G401 (cell line): ENCODE measurements around the gene RBM47. TPM values are rescaled to one million over a fixed set of nuclear protein-coding genes. Genes with fewer than 3 reads are reported as not detected.
"Not testable (repeated sequence)": the region's sequence is repeated elsewhere in the genome, so short reads cannot be mapped to it uniquely, and the experiment has no call there.

Source experiments
- DNase-seq: peaks from one replicate; pipeline ENCODE4 v3.0.0-alpha.2; 2015; ENCODE audit warnings: low spot score
- in situ Hi-C: cut with HindIII; loops from 2 replicates; pipeline ENCODE4 v1.10.0; 2016; ENCODE audit warnings: low sequenced_read_pairs, mixed read lengths
- total RNA-seq: library from RNA; depleted of rRNA; stranded (reverse); fragments of >200 nt; shearing (Covaris generic); gene quantifications from 2 replicates; pipeline ENCODE4 v1.2.3, GENCODE V29; 2014

RBM47 gene
- total RNA-seq, 1 experiment from 2014 or later: 49.7 TPM

DNA sequence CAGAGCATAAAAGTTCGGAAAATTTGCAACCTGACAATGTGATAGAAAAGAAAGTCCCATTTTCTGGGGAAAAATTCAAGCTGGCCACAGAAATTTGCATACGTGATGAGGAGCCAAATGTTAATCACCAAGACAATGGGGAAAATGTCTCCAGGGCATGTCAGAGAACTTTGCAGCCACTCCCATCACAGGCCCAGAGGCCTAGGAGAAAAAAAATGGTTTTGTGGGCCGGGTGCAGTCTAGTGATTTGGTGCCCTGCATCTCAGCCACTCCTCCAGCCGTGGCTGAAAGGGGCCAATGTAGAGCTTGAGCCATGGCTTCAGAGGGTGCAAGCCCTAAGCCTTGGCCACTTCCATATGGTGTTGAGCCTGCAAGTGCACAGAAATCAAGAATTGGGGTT, 223.3 kb downstream of the RBM47 start:
- in situ Hi-C loops: no loop called here
- DNase-seq: no peak

DNA sequence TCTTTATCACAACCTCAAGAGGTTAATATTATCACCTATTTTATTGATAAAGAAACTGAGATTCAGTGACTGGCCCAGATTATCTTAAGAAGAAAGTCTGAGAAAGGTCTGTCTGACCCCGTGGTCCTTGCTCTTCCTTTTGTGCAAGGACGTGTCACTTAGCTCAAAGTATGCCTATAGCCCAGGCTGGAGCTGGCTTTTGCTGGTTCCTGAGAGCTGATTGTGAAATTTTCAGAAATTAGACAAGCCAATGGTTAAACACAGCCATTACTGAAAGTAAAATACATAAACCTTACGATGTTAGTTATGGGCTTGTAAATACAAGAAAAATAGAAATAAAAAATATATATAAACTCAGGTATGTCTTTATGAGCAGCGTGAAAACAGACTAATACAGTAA, 224.5 kb downstream of the RBM47 start:
- in situ Hi-C loops: no loop called here
- no peak for DNase-seq

- in situ Hi-C loops: no loop called here
- DNase-seq: no peak
Observed at GRCh38 chr4:40403081-40403480, 226.6 kb downstream of the RBM47 start.

DNA sequence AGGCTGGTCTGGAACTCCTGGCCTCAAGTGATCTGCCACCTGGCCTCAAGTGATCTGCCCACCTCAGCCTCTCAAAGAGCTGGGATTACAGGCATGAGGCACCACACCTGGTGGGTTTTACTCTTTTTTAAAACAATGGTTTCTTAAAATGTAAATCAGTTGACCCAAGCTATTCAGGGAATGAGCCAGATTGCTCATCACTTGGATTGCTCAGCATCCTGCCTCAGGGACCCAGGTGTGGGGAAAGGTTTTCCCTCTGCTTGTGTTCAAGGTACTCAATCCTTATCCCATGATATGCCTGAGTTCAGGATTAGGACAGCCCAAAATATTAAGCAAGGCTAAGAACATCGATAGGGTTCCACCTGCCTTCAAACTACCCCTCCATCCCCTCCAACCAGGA, 227.1 kb downstream of the RBM47 start:
- no peak for DNase-seq
- in situ Hi-C loops: no loop called here

- in situ Hi-C loops: no loop called here
- no peak for DNase-seq
Observed at GRCh38 chr4:40401631-40402030, 228.0 kb downstream of the RBM47 start.

DNA sequence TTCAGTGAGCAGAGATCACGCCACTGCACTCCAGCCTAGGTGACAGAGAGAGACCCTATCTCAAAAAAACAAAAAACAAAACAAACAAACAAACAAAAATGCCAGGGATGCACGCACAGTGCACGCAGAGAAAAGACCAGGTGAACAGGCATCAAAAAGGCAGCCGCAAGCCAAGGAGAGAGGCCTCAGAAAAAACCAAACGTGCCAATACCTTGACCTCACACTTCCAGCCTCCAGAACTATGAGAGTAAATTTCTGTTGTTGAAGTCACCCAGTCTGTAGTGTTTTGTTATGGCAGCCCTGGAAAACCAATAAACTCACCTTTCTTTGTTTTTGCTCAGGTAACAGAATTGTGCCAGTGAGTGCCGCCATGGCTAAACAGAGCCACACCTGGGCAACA, 228.6 kb downstream of the RBM47 start:
- DNase-seq: no peak
- in situ Hi-C loops: no loop called here

- in situ Hi-C loops: no loop called here
- no peak for DNase-seq
Observed at GRCh38 chr4:40399578-40399977, 230.1 kb downstream of the RBM47 start.

DNA sequence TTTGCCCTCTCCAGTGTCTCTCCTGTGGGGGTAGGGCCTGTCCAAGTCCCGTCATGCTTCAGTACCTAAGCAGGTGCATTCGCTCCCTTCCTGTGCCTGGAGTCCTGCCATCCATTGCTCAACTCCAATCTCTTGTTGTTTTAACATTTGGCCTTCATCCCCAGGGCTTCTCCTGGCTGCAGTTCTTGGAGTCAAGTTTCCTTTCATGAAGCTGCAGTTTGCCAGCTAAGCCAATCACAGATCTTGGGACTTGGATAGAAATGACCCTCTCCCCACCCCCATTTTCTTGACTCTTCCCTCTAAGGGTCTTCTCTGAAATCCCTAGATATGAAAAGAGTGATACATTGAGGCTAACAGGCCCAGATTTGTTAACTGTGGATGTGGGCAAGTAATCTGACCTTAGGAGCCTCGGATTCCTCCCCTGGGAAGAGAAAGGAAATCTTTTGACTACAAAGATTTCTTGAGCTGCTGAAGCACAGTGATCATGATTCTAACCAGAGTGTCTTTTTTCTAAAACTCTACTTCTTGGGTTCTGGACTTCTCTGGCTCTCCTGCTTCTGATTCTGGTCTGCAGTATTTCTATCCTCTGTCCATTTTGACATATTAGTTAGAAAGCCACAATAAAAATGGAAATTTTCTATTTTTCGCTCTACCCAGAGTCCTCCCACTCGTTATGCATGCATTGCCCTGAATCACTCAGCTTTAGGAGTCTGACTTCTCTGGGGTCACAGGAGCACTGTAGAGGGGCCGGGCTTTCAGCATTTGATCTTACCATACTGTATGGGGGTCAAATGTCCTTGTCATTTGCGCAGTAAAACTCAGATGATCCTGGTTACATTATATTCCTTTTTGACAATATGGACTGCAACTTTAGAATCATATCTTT, 233.5 kb downstream of the RBM47 start:
- in situ Hi-C loops: no loop called here
- no peak for DNase-seq

DNA sequence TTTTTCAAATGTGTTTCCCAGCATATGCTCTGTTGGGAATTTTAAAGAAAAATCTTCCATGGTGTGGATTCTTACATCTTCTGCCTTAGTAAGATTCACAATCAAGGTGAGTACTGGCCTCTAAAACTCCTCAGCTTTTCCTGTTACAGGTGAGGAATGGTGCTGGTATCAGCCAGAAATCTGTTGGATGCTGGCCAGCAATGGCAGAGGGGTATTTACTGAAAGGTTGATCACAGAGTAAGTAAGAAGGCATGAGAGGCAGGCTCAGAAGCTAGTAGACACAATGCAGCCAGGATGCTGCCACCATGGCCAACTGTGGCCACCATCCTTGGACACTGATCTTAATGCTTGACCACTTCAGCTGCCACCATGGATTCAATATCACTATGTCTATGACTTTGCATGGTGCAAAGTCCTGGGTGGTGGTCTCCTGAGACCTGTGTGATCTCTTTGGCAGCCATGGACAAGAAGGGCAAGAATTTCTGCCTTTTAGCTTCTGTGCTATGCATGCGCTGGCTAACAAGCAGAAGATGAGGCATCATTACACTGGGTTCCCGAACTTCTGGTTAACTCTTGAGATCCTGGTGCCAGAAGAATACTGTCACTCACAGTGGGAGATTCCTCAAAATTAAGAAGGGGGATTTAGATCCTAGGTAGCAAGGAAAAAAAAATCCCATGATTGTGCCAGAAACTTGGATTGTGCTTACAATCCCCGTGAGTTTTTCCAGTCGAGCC, 234.3 kb downstream of the RBM47 start:
- DNase-seq: no peak
- in situ Hi-C loops: no loop called here

DNA sequence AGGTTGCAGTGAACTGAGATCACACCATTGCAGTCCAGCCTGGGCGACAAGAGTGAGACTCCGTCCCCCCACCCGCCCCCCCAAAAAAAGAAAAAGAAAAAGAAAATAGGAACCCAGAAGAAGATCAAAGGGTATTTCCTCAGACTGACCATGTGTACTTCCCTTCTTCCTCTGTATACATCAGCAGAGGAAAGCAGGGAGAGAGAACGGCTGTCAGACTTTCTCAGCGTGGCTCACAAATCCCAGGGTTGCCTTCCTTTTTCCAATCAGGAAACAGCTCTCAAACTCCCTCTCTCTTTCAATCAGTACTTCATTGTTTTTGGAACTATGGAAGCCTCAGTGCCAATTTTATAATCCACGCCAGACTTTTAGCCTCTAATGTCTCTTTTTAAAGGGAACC, 235.4 kb downstream of the RBM47 start:
- in situ Hi-C loops: no loop called here
- DNase-seq: no peak

- DNase-seq, in situ Hi-C loops: not testable (repeated sequence)
Observed at GRCh38 chr4:40392241-40392640, 237.4 kb downstream of the RBM47 start.

DNA sequence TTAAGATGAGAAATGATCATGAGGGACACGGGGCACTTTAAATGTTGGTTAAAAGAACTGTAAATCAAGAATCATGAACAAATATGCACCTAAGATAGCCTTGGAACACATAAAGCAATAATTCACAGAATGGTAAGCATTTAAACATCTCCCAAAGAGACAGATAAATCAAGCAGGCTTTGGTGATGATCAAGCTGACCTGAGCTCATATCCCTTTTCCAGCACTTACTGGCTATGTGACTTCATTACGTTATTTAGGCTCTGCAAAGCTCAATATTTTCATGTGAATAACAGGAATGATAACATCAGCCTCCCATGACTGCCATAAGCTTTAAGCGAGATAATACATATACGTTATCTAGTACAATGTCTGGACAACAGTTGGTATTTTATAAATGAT, 239.7 kb downstream of the RBM47 start:
- no peak for DNase-seq
- in situ Hi-C loops: no loop called here

DNA sequence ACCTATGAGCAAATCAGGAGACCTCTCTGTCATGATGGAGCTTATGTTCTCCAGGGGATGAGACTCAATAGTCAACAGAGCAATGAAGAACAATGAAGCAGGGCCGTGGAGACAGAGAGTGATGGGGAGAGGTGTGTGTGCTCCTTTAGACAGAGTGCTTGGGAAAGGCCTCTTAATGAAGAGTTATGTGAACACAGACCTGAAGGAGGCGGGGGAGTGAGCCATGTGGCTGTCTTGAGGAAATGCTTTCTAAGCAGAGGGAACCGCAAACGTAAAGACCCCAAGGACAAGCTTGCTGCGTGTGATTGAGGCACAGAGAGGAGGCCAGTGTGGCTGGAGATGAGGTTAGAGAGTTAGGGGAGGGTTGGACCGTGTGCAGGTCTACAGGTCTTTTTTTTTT, 241.4 kb downstream of the RBM47 start:
- in situ Hi-C loops: no loop called here
- no peak for DNase-seq

GRCh38 chr4:40380647-40381046, 249.0 kb downstream of the RBM47 start:
- in situ Hi-C loops: no loop called here
- DNase-seq: no peak

DNA sequence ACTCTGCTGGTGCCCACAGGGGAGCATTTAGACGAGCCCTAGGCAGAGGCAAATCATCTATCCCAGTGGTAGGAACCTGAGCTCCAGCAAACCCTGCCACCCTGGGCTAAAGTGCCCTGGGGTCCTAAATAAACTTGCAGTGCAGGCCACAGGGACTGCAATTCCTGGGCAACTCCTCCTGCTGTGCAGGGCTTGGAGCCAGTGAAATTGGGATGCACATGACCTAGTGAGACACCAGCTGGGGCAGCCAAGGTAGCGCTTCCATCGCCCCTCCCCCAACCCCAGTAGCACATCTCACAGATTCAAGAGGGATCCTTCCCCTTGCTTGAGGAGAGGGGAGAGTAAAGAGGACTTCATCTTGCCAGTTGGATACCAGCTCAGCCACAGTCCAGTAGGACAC, 250.4 kb downstream of the RBM47 start:
- in situ Hi-C loops: no loop called here
- no peak for DNase-seq

DNA sequence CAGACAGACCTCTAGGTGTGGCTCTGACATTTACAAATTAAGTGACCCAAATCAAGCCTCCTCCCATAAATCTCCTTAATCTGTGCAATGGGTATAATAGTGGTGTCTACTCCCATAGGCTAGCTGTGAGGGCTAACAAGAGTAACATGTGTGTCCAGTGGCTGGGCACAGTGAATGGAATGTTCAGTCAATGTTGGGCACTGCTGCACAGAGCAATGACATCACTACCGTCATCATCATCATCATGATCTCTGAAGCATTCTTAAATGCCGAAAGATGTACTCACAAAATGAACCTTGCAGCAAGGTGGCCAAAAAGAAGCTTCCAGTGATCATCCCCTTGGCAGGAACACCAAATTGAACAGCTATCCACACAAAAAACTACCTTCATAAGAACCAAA, 251.0 kb downstream of the RBM47 start:
- in situ Hi-C loops: no loop called here
- no peak for DNase-seq

- DNase-seq: no peak
- in situ Hi-C loops: no loop called here
Observed at GRCh38 chr4:40377512-40378365, 251.9 kb downstream of the RBM47 start.

- DNase-seq: no peak
- in situ Hi-C loops: no loop called here
Observed at GRCh38 chr4:40375620-40376019, 254.0 kb downstream of the RBM47 start.

DNA sequence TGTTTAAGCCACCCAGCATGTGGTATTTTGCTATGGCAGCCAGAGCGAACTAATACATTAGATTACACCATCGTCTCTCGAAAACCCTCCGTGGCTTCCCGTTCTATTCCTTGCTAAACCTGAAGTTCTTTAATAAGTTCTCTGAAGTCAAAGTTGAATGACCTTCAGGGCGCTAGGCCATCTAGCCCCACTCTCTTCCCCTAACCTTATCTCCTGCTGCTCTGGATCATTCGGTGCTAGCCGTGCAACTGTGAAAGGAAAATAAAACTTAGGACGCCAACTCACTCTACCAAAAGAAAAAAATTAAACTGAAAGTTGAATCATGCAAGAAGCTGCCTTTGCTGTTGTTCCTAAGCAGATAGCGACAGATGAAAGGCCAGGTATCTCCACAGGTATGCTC, 254.6 kb downstream of the RBM47 start:
- in situ Hi-C loops: no loop called here
- no peak for DNase-seq

DNA sequence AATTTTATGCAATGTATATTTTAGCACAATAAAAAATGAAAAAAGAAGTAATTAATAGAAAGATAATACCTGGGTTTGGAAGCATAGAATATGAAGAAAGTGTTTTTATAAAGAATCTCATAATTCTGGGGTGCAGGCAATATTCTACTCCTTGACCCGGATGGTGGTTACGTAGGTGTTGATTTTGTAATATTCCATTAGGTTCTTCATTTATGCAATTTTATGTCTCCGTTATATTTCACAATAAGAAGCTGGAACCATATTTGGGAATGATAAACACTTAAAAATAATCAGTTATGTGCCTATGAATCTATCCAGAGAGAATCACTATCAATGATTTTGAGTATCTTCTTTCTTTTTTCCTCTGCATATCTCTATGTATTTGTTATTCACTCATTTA, 256.0 kb downstream of the RBM47 start:
- DNase-seq: no peak
- in situ Hi-C loops: no loop called here
